GM18873 (cell line): ENCODE measurements around the gene TTLL1.
"Not testable (repeated sequence)": the region's sequence is repeated elsewhere in the genome, so short reads cannot be mapped to it uniquely, and the experiment has no call there.

Experiments used
- ATAC-seq: cut with Tn5 transposase; IDR thresholded peaks from one replicate; pipeline ENCODE4 v1.9.1; 2021; ENCODE audit warnings: mild to moderate bottlenecking, moderate library complexity, moderate number of reproducible peaks; ENCODE audit not compliant: unreplicated experiment, low FRiP score

TTLL1 gene

GRCh38 chr22:43110927-43111623 is 21.9 kb upstream of the TTLL1 start:
- no peak for ATAC-seq

- no peak for ATAC-seq
These were observed 21.3 kb upstream of the TTLL1 start, which contains the start of gene BIK for GRCh38 chr22:43110444-43110926. Gene BIK, plus strand, starts transcription at chr22:43110750. Its CDS starts 13,273 bp downstream, at chr22:43124023.

- no peak for ATAC-seq
These were observed 20.8 kb upstream of the TTLL1 start for GRCh38 chr22:43109921-43110443.

- ATAC-seq = no peak
These were observed 20.3 kb upstream of the TTLL1 start for GRCh38 chr22:43109511-43109910.

GRCh38 chr22:43106302-43106701 is 17.1 kb upstream of the TTLL1 start:
- ATAC-seq = no peak

- ATAC-seq = not testable (repeated sequence)
These were observed 15.8 kb upstream of the TTLL1 start for GRCh38 chr22:43104950-43105349.

- ATAC-seq = not testable (repeated sequence)
These were observed 14.9 kb upstream of the TTLL1 start for GRCh38 chr22:43104056-43104625.

GRCh38 chr22:43101306-43101705 is 12.1 kb upstream of the TTLL1 start:
- ATAC-seq = no peak

- no peak for ATAC-seq
These were observed 11.0 kb upstream of the TTLL1 start for GRCh38 chr22:43100225-43100624.

GRCh38 chr22:43099095-43099494 is 9.9 kb upstream of the TTLL1 start:
- ATAC-seq = no peak

- no peak for ATAC-seq
These were observed 9.2 kb upstream of the TTLL1 start for GRCh38 chr22:43098356-43098755.

- ATAC-seq = no peak
These were observed 7.2 kb upstream of the TTLL1 start for GRCh38 chr22:43096420-43096819.

GRCh38 chr22:43094551-43094950 is 5.4 kb upstream of the TTLL1 start:
- ATAC-seq = no peak

- ATAC-seq = no peak
These were observed 4.9 kb upstream of the TTLL1 start for GRCh38 chr22:43094085-43094484.

- ATAC-seq = no peak
These were observed 2.9 kb upstream of the TTLL1 start for GRCh38 chr22:43092085-43092484.

GRCh38 chr22:43090130-43090789 is 1.1 kb upstream of the TTLL1 start:
- ATAC-seq = no peak

- no peak for ATAC-seq
These were observed 586 bp downstream of the TTLL1 start for GRCh38 chr22:43088627-43088983.

GRCh38 chr22:43085658-43086606 is 3.3 kb downstream of the TTLL1 start:
- ATAC-seq = no peak

- ATAC-seq = no peak
These were observed 7.2 kb downstream of the TTLL1 start for GRCh38 chr22:43081968-43082367.

- ATAC-seq = no peak
These were observed 8.6 kb downstream of the TTLL1 start for GRCh38 chr22:43080616-43081015.
